Dermis microvascular lymphatic vessel endothelial cell (primary cell): ENCODE measurements around the gene IPO9. TPM values are rescaled to one million over a fixed set of nuclear protein-coding genes. Genes with fewer than 3 reads are reported as not detected.
A peak's percentile ranks its signal among the peaks of the same experiment; 100 is the strongest.
"Not testable (repeated sequence)": the region's sequence is repeated elsewhere in the genome, so short reads cannot be mapped to it uniquely, and the experiment has no call there.

ENCODE experiments used
- DNase-seq, 2 donors: peaks; one replicate each; pipeline versions ENCODE4 v3.0.0 to v3.0.0-alpha.2; 2010; ENCODE audit warnings: low read depth in 2 of 2
- total RNA-seq: library from RNA; depleted of rRNA; stranded (reverse); fragments of >200 nt; gene quantifications from 2 replicates; pipeline ENCODE4 v1.2.1, GENCODE V29; 2014

Gene IPO9
- total RNA-seq, 1 donor from 2014 or later, result 19.6 TPM

GRCh38 chr1:201848230-201848629 lies 19.3 kb downstream of the IPO9 start:
- DNase-seq, result no peak

GRCh38 chr1:201849372-201850052 lies 20.6 kb downstream of the IPO9 start:
- DNase-seq, result peak in 1 of 2 donors; percentile 50

- DNase-seq, result peak in 1 of 2 donors; percentile 82
Observed at GRCh38 chr1:201850053-201850397, 21.1 kb downstream of the IPO9 start.

- no peak for DNase-seq
Observed at GRCh38 chr1:201851949-201852348, 23.0 kb downstream of the IPO9 start.

GRCh38 chr1:201856722-201857121 lies 27.8 kb downstream of the IPO9 start:
- DNase-seq, result not testable (repeated sequence)

- peak; percentile 35 to 88 for DNase-seq
Observed at GRCh38 chr1:201859424-201859823, 30.5 kb downstream of the IPO9 start.

- no peak for DNase-seq
Observed at GRCh38 chr1:201861448-201861847, 32.5 kb downstream of the IPO9 start.

GRCh38 chr1:201870397-201870796 lies 41.4 kb downstream of the IPO9 start:
- DNase-seq, result no peak

GRCh38 chr1:201874672-201875071 lies 45.7 kb downstream of the IPO9 start:
- no peak for DNase-seq

- peak in 1 of 2 donors; percentile 49 for DNase-seq
Observed at GRCh38 chr1:201876148-201876818, 47.3 kb downstream of the IPO9 start.

GRCh38 chr1:201877877-201878401 lies 49.0 kb downstream of the IPO9 start:
- DNase-seq, result peak; percentile 23 to 61

- no peak for DNase-seq
Observed at GRCh38 chr1:201880928-201881571, 52.1 kb downstream of the IPO9 start.

- no peak for DNase-seq
Observed at GRCh38 chr1:201881617-201882016, 52.7 kb downstream of the IPO9 start.

- no peak for DNase-seq
Observed at GRCh38 chr1:201882665-201883132, 53.7 kb downstream of the IPO9 start.

- no peak for DNase-seq
Observed at GRCh38 chr1:201883266-201883665, 54.3 kb downstream of the IPO9 start.

- DNase-seq, result peak in 1 of 2 donors; percentile 48
Observed at GRCh38 chr1:201883786-201884185, 54.8 kb downstream of the IPO9 start.

- no peak for DNase-seq
Observed at GRCh38 chr1:201884425-201884824, 55.5 kb downstream of the IPO9 start.

- no peak for DNase-seq
Observed at GRCh38 chr1:201885531-201886075, 56.6 kb downstream of the IPO9 start.

- DNase-seq, result no peak
Observed at GRCh38 chr1:201886103-201886885, 57.3 kb downstream of the IPO9 start.

GRCh38 chr1:201887116-201887866 lies 58.3 kb downstream of the IPO9 start:
- DNase-seq, result no peak
